Left renal cortex interstitium (tissue), 4 donors: Measurements from ENCODE around the gene PIGT. TPM values are rescaled to one million over a fixed set of nuclear protein-coding genes. Genes with fewer than 3 reads are reported as not detected.

ENCODE experiments used
- DNase-seq, 4 donors: peaks; one replicate each; pipeline ENCODE4 v3.0.0-alpha.2; 2013; ENCODE audit warnings: low read depth in 4 of 4, low spot score in 2 of 4, missing footprints in 1 of 4
- polyA plus RNA-seq, 4 donors: library from polyadenylated mRNA; unstranded; fragments of 120-200 nt; gene quantifications; one replicate each; pipeline ENCODE4 v1.2.1, GENCODE V29; 2013; ENCODE audit not compliant: insufficient read length in 4 of 4

The PIGT gene
- polyA plus RNA-seq, 4 donors: 91.4 to 116 (median 102) TPM

DNA sequence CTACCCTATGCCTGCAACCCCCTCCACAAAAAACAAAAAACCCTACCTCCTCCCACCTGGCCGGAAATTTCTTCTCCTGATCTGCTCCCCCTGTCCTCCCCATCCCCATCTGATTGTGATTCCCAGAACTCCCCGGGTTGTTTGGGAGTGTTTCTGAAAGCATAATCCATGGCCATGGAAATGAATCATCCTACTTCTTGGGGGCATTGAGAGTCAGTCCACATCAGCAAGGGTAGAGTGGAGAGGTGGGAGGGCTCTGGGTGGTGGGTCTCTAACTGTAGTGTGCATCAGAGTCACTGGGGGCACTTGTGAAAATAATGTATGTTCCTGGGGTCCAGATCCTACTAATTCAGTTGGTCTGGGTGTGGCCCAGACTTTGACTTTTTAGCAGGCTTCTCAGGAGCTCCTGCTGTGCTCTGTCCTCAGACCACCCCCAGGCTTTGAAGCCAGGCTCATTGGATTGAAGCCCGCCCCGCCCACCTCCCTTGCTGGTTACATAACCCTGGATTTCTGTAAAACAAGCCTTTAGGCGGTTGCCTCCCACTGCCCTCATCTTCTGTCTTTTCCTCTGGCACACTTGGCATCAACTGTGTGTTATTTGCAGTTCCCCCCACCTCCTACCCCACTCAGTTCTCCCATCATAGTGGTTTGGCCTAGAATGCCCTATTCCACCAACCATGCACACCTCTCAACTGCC is 10.5 kb downstream of the PIGT start:
- no peak for DNase-seq

DNA sequence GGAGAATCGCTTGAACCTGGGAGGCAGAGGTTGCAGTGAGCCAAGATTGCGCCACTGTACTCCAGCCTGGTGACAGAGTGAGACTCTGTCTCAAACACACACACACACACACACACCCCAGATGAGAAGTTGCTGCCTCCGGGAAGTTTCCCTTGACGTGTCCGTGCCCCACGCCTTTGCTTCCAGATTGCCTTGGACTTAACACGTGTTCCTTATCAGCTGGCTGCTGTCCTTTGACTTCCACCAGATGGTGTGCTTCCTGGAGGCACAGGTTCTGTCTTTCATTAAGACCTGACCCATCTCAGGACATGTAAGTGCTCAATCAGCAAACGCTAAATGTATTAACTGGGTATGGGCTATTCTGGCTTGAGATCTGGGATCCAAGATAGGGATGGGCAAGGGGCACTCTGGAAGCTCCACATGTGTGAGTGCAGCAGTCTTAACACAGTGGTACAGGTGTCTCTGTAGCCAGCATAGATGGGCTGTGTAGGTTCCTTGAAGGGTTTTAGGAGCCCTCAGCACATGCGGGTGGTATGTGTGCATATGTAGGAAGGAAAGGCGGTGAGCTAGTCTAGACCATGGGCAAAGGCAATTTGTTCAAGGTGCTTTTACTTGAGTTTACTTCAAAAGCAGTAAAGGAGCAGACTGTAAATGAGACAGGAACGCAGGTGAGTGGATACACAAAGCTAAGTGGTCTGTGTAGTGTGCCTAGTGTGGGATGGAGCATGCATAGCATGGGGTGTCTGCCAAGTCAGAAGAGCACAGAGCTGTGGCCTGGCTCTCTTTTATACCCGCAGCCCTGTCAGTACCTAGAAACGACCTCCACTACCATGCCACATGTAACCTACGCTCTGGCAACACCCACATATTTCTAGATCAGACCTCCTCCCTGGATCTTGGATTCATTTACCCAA is 11.6 kb downstream of the PIGT start:
- no peak for DNase-seq

GRCh38 chr20:45429618-45430017 is 13.7 kb downstream of the PIGT start:
- DNase-seq: no peak

- no peak for DNase-seq
Observed at GRCh38 chr20:45432294-45432693, 16.4 kb downstream of the PIGT start.

- DNase-seq: no peak
Observed at GRCh38 chr20:45433316-45433715, 17.4 kb downstream of the PIGT start.

DNA sequence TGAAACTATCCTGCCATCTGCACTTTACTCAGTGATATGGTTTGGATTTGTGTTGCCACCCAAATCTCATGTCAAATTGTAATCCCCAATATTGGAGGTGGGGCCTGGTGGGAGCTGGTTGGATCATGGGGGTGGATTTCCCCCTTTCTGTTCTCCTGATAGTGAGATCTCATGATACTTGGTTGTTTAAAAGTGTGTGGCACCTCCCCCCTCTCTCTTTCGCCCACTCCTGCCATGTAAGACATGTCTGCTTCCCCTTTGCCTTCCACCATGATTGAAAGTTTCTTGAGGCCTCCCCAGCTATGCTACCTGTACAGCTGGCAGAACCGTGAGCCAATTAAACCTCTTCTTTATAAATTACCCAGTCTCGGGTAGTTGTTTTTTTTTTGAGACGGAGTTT is 18.0 kb downstream of the PIGT start:
- DNase-seq: no peak

DNA sequence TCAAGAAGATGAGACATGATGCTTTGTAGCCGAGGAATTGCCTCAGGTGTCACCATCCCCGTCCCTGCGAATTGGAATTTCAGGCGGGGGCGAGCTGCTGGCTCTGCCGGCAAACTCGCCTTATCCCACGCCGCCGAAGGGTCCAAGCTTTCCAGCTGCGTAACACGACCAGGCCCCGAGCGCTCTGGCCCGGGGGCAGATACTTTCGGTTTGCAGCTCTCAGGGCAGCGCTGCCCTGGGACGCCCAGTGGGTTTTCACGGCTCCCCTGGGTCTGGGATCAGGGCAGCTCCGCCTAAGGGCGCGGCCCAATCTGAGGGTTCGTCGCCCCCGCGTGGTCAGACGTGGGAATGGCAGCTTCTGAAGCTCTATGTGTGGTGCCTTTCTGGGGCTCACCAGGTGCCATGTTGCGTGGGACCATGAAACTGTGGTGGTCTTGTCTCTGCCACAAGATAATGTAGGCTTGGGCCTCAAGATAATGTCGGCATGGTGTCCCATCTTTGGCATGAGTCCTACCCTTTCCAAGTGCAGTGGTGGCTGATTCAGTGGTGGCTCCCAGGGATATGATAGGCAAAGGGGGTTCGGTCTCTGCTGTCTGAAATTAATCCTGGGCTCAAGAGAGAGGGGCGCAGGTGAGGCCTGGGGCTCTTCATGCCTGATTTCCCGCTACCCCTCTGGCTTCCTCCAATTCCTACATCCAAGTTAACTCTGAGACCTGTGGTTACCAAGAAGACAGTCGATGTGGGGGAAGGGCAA is 21.0 kb downstream of the PIGT start:
- peak in 2 of 4 donors; percentile 61 to 67 for DNase-seq

DNA sequence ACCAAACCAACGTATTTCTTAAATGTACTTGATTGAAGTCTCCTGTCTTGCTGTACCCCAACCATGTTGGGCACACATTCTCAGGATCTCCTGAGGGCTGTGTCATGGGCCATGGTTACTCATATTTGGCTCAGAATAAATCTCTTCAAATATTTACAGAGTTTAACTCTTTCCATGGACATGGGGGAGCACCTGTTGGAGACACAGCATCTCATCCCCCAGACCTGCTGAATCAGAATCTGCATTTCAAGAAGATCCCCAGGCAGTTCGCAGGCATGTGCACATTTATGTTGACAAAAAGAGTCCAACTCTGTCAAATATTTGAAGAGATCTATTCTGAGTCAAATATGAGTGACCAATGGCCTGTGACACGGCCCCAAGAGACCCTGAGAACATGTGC is 24.5 kb downstream of the PIGT start:
- no peak for DNase-seq

- DNase-seq: no peak
Observed at GRCh38 chr20:45440891-45441685, 25.1 kb downstream of the PIGT start.

DNA sequence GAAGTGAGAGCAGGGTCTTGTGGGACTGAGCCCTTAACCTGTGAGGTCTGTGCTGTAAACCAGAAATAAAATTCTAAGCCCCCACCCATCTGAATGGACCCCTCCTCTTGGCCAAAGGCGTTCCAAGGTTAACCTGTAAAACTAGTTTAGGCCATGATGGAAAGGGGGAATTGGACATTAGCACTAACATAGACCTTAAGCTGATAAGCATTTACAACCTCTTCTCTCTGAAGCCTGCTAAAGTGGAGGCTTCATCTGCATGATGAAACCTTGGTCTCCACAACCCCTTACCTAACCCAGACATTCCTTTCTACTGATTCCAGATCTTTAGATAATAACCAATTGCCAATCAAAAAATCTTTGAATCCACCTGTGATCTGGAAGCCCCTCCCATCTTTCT is 25.8 kb downstream of the PIGT start:
- DNase-seq: no peak

- DNase-seq: no peak
Observed at GRCh38 chr20:45444050-45444449, 28.1 kb downstream of the PIGT start.

DNA sequence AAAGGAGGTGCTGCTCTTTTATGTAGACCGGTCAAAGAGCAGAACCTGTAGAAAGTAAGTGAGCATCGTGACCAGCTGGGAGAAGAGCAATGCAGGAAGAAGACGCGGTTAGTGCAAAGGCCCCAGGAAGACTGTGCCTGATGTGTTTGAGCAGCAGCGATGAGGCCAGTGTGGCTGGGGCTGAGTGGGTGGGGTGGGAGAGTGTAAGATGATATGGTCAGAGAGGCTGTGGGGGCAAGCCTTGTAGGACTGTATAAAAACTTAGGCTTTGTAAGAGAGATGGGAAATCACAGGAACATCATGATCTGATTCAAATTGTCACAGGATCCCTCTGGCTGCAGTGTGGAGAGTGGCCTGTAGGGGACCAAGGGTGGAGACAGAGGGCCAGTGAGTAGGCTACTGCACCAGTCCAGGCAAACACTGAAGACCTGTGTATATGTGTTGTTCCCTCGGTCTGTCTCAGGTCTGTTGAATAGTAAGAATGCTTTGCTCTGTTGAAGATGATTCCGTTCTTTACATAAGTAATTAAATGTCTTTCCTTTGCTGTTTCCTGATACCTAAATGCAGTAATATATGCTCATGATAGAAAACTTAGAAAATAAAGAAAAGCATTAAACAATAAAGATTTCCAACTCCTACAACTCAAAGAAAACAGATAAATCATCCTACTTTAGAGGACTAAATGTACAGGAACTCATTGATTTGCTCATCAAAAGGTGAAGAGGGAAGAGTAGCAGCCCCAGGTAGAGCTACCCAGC is 30.0 kb downstream of the PIGT start:
- DNase-seq: no peak

DNA sequence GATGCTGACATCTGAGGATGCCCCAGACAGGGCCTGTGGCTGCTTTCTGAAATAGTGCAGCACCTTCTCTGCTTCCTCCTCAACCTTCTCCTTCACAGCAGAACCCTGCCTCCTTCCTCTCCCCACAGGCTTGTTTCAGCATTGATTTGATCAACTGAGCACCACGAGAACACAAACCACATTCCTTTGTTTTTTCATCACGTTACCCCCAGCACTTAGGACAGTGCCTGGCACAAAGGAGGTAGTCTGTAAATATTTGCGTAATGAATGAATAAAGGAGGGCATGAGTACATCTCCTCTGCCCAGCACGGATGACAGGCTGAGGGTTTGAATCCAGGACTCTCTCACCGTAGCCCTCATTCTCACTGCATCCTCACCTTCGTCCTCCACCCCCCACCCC is 32.3 kb downstream of the PIGT start:
- DNase-seq: no peak

DNA sequence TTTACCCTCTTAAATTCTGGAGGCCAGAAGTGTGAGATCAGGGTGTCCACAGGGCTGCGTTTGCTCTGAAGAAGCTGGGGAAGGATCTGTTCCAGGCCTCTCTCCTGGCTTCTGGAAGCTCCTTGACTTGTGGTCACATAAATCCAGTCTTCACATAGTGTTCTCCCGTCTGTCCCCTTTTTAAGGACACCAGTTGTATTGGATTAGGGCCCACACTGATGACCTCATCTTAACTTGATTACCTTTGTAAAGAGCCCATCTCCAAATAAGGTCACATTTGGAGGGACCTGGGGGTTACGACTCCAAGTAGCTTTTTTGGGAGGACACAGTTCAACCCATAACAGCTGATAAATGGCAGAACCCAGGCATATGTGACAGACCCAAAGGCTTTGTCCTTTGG is 33.6 kb downstream of the PIGT start:
- DNase-seq: no peak

DNA sequence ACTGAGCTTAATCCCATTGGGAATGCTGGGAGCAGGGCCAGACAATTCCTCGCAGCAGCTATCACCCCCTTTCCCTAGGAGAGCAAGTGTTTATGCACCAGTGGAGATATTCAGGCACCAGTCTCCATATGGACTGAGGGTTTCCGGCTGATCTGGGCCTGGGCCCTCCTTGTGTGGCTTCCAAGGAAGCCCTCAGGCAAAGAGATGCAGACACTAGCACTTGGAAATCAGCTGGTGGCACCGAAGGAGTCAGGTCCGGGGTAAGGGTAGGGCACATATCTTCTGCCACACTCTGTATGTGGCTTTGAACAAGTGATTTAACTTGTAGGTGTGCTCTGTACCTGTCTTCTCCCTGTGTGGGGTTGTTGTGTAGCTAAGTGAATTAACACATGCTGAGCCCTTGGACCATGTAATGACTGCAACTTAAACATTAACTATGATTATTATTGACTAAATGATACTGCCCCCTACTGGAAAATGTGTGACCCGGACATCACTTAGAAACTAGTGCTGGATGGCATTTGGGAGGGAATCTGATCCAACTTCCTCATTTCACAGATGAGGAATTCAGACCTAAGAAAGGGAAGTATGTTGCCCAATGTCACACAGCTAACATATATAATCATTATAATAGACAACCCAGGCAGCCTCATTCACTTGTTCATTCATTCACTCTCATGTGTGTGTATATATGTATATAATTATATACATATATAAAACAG is 34.3 kb downstream of the PIGT start:
- DNase-seq: no peak

DNA sequence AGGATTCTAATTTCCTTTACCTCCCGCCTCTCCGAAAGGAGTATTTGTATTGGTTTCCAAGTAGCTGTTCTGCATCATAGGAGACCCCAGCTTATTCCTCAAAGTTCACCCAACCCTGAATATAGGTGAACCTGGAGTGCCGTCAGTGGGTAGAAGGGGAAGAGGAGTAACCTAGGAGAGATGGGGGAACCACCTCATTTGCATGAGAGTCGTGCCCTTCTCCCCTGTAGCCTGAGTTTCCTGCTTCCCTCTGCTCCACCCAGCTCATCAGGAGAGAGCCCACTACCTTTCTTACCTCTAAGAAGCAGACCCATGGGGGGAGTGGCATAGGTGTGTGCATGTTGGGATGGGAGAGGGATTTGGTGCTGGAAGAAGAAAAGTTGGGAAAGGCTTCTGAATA is 36.3 kb downstream of the PIGT start:
- no peak for DNase-seq

DNA sequence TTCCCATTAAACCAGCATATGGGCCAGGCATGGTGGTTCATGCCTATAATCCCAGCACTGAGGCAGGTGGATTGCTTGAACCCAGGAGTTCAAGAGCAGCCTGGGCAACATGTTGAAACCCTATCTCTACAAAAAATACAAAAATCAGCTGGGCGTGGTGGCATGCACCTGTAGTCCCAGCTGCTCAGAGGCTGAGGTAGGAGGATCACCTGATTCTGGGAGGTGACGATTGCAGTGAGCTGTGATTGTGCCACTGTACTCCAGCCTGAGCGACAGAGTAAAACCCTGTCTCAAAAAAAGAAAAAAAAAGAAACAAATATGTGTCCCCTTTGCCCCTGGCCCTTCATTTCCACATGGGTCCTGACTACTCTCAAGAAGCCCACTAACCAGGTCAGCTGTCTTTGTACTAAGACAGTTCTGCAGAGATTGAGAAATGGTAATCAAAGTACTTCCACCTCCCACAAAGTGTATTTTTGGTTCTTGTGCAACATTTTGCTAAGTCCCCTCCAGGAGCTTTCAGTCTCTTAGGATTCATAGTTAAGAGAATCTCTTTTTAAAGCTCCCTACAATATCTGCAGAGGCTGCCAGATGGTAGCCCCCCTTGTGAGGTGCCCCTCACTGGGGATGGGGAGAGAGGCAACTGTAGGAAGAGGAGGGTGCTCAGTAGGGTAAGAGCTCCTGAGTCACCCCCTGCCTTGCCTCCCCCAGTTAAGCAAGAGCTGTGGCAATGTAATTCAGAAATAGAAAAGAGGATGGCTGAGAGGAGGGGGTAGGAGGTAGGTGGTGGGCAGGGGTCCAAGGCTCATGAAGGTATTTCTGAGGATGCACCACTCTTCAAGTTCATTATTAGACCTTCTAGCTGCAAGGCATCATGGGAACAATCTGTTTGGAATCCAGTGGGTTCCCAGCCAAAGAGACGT is 37.1 kb downstream of the PIGT start:
- DNase-seq: no peak

GRCh38 chr20:45456632-45457031 is 40.7 kb downstream of the PIGT start:
- no peak for DNase-seq
